HepG2 (cell line): ENCODE measurements around the gene FALEC. TPM values are rescaled to one million over a fixed set of nuclear protein-coding genes. Genes with fewer than 3 reads are reported as not detected.
A peak's percentile ranks its signal among the peaks of the same experiment; 100 is the strongest.

Source experiments
- ATAC-seq: fragments of 200-7000 bp; cut with Tn5 transposase; 3 replicates; pipeline ENCODE4 v1.9.1; 2020; ENCODE audit warnings: mild to moderate bottlenecking, moderate library complexity
- BruUV-seq: library from RNA; stranded (reverse); fragments of 400-500 nt; replicated peaks from 2 replicates; lab custom pipeline; 2021; lab: Mats Ljungman, UMichigan
- CTCF ChIA-PET: fragments of 300-600 bp; formaldehyde crosslinking; extraction: SDS; loops from one replicate; lab custom pipeline; 2021; ENCODE audit warnings: low total read pairs, inconsistent platforms, low intra/inter-chr PET ratio; lab: Yijun Ruan, JAX
- POLR2A ChIA-PET: fragments of 350-600 bp; sonication (Branson Sonifier 250); formaldehyde crosslinking; loops from one replicate; lab custom pipeline; 2020; ENCODE audit warnings: antibody characterized with exemption, inconsistent platforms; lab: Yijun Ruan, JAX
- DNase-seq: peaks from one replicate; pipeline ENCODE4 v3.0.0-alpha.2; 2015; ENCODE audit warnings: low spot score
- FAIRE-seq: peaks from 3 replicates; lab custom pipeline; 2011; peaks lifted over from hg19 to GRCh38; lab: Jason Lieb, UNC
- H2AFZ ChIP-seq: one replicate; pipeline ENCODE4 v1.6.1; 2011; ENCODE audit warnings: low read length, inconsistent platforms
- H3K27ac ChIP-seq: fragments of 300-600 bp; 3 replicates; pipeline ENCODE4 v1.8.0; 2011; ENCODE audit warnings: mixed run types, mild to moderate bottlenecking, mixed read lengths, low read length, inconsistent platforms; ENCODE audit not compliant: insufficient read depth; ENCODE audit errors: extremely low read length
- H3K27me3 ChIP-seq, 2 experiments: fragments of 200-600 bp in 1 of 2; 2 replicates in 1 of 2; 3 replicates in 1 of 2; pipeline versions ENCODE4 v1.6.0 to v1.8.0; 2011; ENCODE audit warnings: low read length in 2 of 2, mild to moderate bottlenecking in 2 of 2, moderate library complexity in 2 of 2, inconsistent platforms in 1 of 2; ENCODE audit not compliant: insufficient read depth in 2 of 2, control insufficient read depth in 1 of 2
- H3K36me3 ChIP-seq, 2 experiments: fragments of 200-600 bp in 1 of 2; replicated peaks in 1 of 2; 2 replicates in 1 of 2; 3 replicates in 1 of 2; pipeline versions ENCODE4 v1.5.1 to v1.8.0; 2011; ENCODE audit warnings: low read length in 2 of 2, inconsistent platforms in 1 of 2; ENCODE audit not compliant: insufficient read depth in 2 of 2, control insufficient read depth in 1 of 2
- H3K4me1 ChIP-seq: 2 replicates; pipeline ENCODE4 v1.5.1; 2012; ENCODE audit warnings: low read length, inconsistent platforms; ENCODE audit not compliant: insufficient read depth
- H3K4me2 ChIP-seq: 2 replicates; pipeline ENCODE4 v1.6.0; 2011; ENCODE audit warnings: low read depth, low read length, inconsistent platforms
- H3K4me3 ChIP-seq, 3 experiments: fragments of 200-600 bp in 1 of 3; sonication (generic), shearing (Covaris generic) in 1 of 3; replicated peaks in 1 of 3; 2 replicates each; pipeline ENCODE4 v1.5.1; 2011 to 2016; ENCODE audit warnings: low read length in 3 of 3, inconsistent platforms in 2 of 3, low read depth in 2 of 3, mild to moderate bottlenecking in 2 of 3, control low read depth in 1 of 3, mixed read lengths in 1 of 3; ENCODE audit not compliant: insufficient read depth in 1 of 3
- H3K79me2 ChIP-seq: one replicate; pipeline ENCODE4 v1.6.1; 2011; ENCODE audit warnings: low read length, inconsistent platforms; ENCODE audit not compliant: insufficient read depth
- H3K9ac ChIP-seq: 2 replicates; pipeline ENCODE4 v1.6.0; 2011; ENCODE audit warnings: mild to moderate bottlenecking, low read depth, low read length, inconsistent platforms; ENCODE audit not compliant: insufficient read depth
- H3K9me3 ChIP-seq: 2 replicates; pipeline ENCODE4 v1.5.1; 2012; ENCODE audit warnings: mild to moderate bottlenecking, low read length
- H4K20me1 ChIP-seq: 2 replicates; pipeline ENCODE4 v1.6.0; 2011; ENCODE audit warnings: inconsistent platforms, mild to moderate bottlenecking, low read length, moderate library complexity; ENCODE audit not compliant: insufficient read depth
- RBM22 ChIP-seq: fragments of 200-400 bp; formaldehyde crosslinking; optimal IDR thresholded peaks from 2 replicates; pipeline ENCODE3; 2017; ENCODE audit warnings: mild to moderate bottlenecking, low read length, moderate library complexity
- TRIM24 ChIP-seq: sonication (generic); formaldehyde crosslinking; IDR thresholded peaks from 2 replicates; pipeline ENCODE4 v1.8.0; 2022; ENCODE audit warnings: mild to moderate bottlenecking, missing genetic modification reagents
- ZC3H13 ChIP-seq: sonication (generic); formaldehyde crosslinking; IDR thresholded peaks from 2 replicates; pipeline ENCODE4 v1.8.1; 2023; ENCODE audit warnings: mild to moderate bottlenecking, missing genetic modification reagents, moderate library complexity
- ZNF20 ChIP-seq: sonication (generic); formaldehyde crosslinking; IDR thresholded peaks from 2 replicates; pipeline ENCODE4 v1.4.0; 2020; ENCODE audit warnings: mild to moderate bottlenecking, moderate library complexity, missing genetic modification reagents
- WGBS: methylation state at CpG from one replicate; pipeline ENCODE4 v1.1.6; 2017; ENCODE audit warnings: low lambda C conversion rate; 5-methylcytosine and 5-hydroxymethylcytosine counted together
- in situ Hi-C: cut with HindIII; loops from 2 replicates; pipeline ENCODE4 v1.10.0; 2017; ENCODE audit warnings: low pct_unique_long_range_greater_than_20kb; ENCODE audit not compliant: extremely low pct_ligation_motif_present
- intact Hi-C: fragments of 100-400 bp; cut with micrococcal nuclease; formaldehyde crosslinking; loops from one replicate; pipeline ENCODE4 v1.10.0; 2022; ENCODE audit not compliant: unreplicated experiment
- polyA plus RNA-seq, 8 experiments: library from polyadenylated mRNA; depleted of rRNA in 3 of 8; stranded (reverse) in 7 of 8; unstranded in 1 of 8; fragments of >200 nt; fragmentation: Illumina TruSeq in 4 of 8; extraction: Trizol in 4 of 8; gene quantifications; 2 replicates each; pipeline versions ENCODE4 v1.2.1 to v1.2.3, GENCODE V29; 2011 to 2016; ENCODE audit warnings: low read depth in 4 of 8, missing spikeins in 1 of 8, mixed read lengths in 1 of 8; ENCODE audit not compliant: insufficient read depth in 1 of 8
- total RNA-seq, 5 experiments: library from RNA; depleted of rRNA; stranded (reverse); fragments of >200 nt; fragmentation: Illumina TruSeq; extraction: Trizol; gene quantifications; 2 replicates each; pipeline ENCODE4 v1.2.3, GENCODE V29; 2016; ENCODE audit warnings: low read depth in 1 of 5
- TF ChIP-seq, protein P1 (sequence below): sonication (generic); formaldehyde crosslinking; IDR thresholded peaks from 2 replicates; pipeline ENCODE4 v1.4.0; 2020; ENCODE audit warnings: missing genetic modification reagents, borderline replicate concordance

FALEC gene
- total and polyA plus RNA-seq, 2 of the 13 experiments (the other 11 are each of a cell fraction or from before 2014, with no cell fraction given) = 0.33 to 0.71 TPM

- Histone ChIP-seq H3K9me3 (no peaks in the 10 kb centered on the region), H3K4me2 (no peak overlapping the region), H3K4me3 (no peak overlapping the region), H3K27me3 (no peaks in the 10 kb centered on the region), H3K27ac (peak overlapping the region; percentile 67), H3K9ac (no peak overlapping the region), H4K20me1 (no peaks in the 10 kb centered on the region), H3K36me3 (peaks cover 17 to 26% of the 10 kb centered on the region in 2 experiments), H3K79me2 (no peaks in the 10 kb centered on the region), H3K4me1 (peaks cover 98% of the 10 kb centered on the region), H2AFZ (no peak overlapping the region)
- in situ Hi-C loops (no loop called here), intact Hi-C loops (no loop called here)
- TF ChIP-seq RBM22 = peak; percentile 59
- TF ChIP-seq, protein P1, sequence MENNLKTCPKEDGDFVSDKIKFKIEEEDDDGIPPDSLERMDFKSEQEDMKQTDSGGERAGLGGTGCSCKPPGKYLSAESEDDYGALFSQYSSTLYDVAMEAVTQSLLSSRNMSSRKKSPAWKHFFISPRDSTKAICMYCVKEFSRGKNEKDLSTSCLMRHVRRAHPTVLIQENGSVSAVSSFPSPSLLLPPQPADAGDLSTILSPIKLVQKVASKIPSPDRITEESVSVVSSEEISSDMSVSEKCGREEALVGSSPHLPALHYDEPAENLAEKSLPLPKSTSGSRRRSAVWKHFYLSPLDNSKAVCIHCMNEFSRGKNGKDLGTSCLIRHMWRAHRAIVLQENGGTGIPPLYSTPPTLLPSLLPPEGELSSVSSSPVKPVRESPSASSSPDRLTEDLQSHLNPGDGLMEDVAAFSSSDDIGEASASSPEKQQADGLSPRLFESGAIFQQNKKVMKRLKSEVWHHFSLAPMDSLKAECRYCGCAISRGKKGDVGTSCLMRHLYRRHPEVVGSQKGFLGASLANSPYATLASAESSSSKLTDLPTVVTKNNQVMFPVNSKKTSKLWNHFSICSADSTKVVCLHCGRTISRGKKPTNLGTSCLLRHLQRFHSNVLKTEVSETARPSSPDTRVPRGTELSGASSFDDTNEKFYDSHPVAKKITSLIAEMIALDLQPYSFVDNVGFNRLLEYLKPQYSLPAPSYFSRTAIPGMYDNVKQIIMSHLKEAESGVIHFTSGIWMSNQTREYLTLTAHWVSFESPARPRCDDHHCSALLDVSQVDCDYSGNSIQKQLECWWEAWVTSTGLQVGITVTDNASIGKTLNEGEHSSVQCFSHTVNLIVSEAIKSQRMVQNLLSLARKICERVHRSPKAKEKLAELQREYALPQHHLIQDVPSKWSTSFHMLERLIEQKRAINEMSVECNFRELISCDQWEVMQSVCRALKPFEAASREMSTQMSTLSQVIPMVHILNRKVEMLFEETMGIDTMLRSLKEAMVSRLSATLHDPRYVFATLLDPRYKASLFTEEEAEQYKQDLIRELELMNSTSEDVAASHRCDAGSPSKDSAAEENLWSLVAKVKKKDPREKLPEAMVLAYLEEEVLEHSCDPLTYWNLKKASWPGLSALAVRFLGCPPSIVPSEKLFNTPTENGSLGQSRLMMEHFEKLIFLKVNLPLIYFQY = no peak
- ATAC-seq = no peak
- no peak for DNase-seq
- 93% methylated on average over 4 of the region's 4 CpGs for WGBS
- BruUV-seq = no TSS peak
- ChIA-PET POLR2A (no interaction called here), CTCF (no interaction called here)
- no peak for FAIRE-seq
Observed at GRCh38 chr1:150474869-150475268, 40.7 kb upstream of the FALEC start.

DNA sequence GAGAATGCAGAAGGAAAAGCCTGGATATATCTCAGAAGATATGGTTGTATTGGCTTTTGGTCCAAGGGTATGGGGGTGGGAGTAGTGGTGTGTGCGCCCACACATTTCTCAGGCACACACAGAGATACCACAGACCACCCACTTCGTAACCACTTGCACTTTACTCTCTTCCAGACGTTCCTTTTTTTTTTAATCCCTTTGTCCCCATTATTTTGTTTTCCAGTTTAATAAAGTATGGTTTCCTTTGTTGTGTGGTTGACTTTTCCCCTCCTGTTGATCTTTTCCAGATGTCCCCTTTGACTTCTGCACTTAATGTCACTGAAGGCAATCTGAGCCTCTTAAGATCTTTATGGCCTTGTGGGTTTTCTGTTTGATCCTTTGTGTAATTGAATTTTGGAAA, 38.8 kb upstream of the FALEC start:
- 75% methylated on average over 3 of the region's 3 CpGs for WGBS
- peaks cover 8 to 12% of the 10 kb centered on the region in 2 experiments for H3K36me3 ChIP-seq
- H3K9ac ChIP-seq = no peak overlapping the region
- H3K27ac ChIP-seq = peak overlapping the region; percentile 16
- no peaks in the 10 kb centered on the region for H3K79me2 ChIP-seq
- no peak overlapping the region for H2AFZ ChIP-seq
- CTCF ChIA-PET = no interaction called here
- H3K27me3 ChIP-seq = no peaks in the 10 kb centered on the region
- DNase-seq = no peak
- no TSS peak for BruUV-seq
- H4K20me1 ChIP-seq = no peaks in the 10 kb centered on the region
- POLR2A ChIA-PET = no interaction called here
- no peak overlapping the region for H3K4me2 ChIP-seq
- FAIRE-seq = no peak
- peaks cover 87% of the 10 kb centered on the region for H3K4me1 ChIP-seq
- H3K9me3 ChIP-seq = no peaks in the 10 kb centered on the region
- in situ Hi-C loops (no loop called here), intact Hi-C loops (no loop called here)
- ATAC-seq = no peak
- TF ChIP-seq ZNF20 (CRISPR knock-in tag) (no peak), ZC3H13 (CRISPR knock-in tag) (peak; percentile 65; the same call in 1 of the 2 replicates), TRIM24 (CRISPR knock-in tag) (no peak)
- H3K4me3 ChIP-seq = no peak overlapping the region
